Embryonic facial prominence (tissue), 1 donor: Measurements from ENCODE around the gene ACE2.
"Not testable (repeated sequence)": the region's sequence is repeated elsewhere in the genome, so short reads cannot be mapped to it uniquely, and the experiment has no call there.

Source experiments
- DNase-seq: peaks from one replicate; pipeline ENCODE4 v3.0.0-alpha.2; 2016; ENCODE audit errors: extremely low spot score

The ACE2 gene

DNA sequence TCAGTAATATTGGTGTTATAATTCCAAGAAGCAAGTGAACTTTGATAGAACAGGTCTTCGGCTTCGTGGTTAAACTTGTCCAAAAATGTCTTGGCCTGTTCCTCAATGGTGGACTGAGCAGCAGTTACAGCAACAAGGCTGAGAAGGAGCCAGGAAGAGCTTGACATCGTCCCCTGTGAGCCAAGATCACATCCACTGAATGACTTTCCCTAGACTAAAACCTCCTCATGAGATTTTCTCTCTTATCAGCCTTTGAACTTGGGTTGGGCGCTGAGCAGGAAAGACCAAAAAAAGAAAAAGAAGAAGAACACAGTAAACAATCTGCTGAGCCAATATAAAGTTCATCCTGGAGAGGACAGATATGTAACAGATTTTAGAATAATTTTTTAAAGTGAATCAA, at the start of gene ACE2:
TSS of gene ACE2 (minus strand) at position 216 of the 400 bp plus-strand sequence. CDS start at position 167, 49 bp downstream.
- no peak for DNase-seq

DNA sequence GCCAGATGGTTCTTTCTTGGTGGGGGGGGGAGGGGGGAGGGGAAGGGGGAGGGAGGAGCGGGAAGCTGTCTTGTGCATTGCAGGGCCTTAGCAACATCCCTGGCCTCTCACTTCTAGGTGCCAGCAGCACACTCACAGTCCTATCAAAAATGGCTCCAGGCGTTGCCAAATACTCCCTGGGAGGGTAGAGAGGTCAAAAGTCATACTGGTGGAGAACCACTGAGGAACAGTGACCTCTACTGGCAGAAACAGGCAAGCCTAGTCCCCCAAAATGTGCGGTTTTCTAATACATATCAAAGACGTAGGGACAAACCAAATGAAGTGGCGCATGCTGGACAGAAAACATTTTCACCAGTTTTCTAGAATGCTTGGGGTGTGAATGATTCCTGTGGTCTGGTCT, 46.8 kb upstream of the ACE2 start:
- not testable (repeated sequence) for DNase-seq

DNA sequence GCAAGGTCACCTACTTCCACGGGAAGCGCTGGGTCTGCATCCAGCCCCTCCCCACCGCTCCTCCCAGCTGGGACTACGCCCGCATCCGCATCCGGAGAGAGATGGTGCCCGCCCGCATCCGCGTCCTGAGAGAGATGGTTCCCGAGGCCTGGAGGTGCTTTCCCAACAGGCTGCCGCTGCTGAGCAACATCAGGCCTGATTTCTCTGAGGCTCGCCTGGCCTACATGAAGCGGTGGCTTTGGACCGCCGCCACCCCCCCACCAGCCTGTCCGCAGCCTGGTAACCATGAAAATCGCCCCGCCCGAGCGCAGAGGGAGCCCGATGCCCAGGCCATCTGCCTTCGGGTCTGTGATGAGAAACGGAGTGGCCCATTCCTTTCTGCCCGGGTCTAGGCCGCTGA, 45.8 kb upstream of the ACE2 start:
- no peak for DNase-seq

DNA sequence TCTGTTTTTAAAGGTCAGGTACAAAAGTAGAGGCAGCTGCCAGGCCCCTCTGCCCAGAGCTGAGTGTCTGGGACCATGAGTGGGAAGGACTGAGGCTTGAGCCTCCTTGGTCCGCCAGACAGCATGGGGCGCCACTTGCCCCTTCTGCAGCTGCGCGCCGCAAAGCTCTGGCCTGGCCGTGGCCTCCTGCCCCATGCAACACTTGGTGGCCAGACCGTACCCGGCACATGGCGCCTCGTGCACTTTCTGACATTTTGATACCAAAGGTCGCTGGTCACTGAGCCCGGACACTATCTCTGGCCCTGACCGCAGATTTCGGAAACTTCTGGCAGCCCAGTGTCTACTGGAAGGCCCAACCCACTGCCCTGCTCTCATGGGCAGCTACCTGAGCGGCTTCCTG, 45.3 kb upstream of the ACE2 start:
- no peak for DNase-seq

DNA sequence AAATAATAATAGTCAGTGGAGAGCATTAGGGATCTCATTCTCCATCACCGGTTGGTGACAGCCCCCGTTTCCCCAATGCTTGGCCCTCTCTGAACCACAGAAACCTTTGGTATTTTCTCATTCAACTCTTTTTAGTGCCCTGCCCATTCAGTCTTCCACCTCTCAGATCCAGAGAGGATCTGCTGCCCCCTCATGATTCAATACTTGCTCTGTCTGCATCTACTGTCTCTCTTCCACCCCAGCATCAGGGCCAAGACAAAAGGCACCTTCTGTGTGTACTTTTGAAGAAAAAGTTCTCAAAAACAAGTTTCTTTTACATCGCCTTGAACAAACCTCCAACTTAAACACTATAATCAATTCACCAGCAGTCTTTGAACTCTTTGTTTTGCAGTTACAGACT, 44.5 kb upstream of the ACE2 start:
- no peak for DNase-seq

DNA sequence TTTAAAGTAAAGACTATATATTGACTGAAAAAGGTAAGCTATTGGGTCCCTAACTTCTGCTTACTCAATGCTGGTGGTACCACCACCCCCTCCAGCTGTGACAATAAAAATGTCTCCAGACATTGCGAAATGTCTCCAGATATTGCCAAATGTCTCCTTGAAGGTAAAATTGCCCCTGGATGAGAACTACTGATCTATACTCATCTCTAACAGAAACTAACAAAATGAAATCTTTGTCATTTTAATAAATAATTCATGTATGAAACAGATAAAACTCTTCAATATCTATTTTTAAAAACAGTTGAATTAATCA, 43.8 kb upstream of the ACE2 start:
- DNase-seq: no peak

DNA sequence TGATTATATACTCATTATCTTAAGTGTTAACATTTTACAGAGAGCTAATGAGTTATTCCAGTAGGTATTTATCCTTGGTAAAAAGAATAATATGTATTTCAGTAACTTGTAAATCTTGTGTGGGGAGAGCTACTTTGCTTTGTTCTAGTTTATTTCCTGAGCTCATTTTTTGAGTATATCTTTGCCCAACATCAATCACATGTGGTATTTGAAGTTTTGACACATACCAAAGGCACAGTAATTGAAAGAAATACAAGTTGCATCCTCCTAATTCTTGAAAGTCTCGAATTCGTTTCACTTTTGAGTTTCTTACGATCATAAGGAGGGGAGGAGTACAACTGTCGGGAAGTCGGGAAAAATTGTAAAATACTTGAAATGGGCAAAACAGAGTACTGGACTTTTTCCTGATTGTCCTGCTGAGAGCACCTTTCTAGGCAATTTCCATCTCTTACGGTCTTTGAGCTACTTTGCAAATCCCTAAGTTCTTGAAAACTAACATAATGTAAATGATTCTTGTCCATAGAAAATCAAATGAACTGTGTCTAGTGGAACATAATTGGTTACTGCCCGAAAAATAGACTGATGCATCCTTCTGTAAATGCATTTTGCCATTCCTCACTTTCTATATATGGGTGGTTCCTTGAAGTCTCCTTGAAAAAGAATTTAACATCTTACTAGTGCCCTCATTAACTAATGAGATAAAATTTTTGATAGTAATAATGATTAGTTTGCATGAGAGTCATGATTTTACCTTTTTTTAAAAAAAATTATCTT, 43.2 kb upstream of the ACE2 start:
- no peak for DNase-seq

DNA sequence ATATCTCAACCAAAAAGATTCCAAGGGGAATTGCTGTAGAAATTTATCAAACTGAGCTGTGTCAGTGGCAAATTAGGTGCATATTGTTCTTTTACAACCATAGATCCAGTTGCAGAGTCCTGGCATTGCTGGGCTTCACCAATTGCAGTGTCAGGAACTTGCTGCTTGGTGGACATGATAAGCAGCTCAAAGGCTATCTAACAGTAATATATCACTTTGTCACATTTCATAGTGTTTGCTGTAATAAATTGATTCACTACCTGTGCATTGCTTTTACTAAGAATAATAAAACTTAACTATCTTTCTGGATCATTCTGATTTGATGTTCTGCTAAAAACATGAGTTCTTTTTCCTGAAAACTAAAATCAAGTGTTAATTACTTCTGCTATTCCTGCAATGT, 30.9 kb upstream of the ACE2 start:
- DNase-seq: no peak

DNA sequence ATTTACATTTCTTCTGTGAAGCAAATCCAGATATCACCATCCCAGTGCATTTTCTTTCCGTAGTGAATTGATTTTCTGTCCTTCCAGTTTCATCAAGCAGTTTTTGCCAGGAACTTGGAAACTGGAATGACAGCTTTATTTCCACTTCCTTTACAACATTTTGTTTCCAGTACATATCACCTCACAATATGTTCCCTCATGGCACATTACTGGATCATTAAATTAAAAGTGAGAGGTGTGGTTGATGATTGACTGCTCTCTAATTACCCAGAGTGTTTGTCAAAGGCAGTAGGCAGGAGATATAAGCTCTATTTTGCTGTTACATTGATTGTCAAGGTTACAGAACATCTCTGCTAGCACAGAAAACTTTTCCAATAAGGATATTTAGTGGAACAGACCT, 22.3 kb upstream of the ACE2 start:
- no peak for DNase-seq

DNA sequence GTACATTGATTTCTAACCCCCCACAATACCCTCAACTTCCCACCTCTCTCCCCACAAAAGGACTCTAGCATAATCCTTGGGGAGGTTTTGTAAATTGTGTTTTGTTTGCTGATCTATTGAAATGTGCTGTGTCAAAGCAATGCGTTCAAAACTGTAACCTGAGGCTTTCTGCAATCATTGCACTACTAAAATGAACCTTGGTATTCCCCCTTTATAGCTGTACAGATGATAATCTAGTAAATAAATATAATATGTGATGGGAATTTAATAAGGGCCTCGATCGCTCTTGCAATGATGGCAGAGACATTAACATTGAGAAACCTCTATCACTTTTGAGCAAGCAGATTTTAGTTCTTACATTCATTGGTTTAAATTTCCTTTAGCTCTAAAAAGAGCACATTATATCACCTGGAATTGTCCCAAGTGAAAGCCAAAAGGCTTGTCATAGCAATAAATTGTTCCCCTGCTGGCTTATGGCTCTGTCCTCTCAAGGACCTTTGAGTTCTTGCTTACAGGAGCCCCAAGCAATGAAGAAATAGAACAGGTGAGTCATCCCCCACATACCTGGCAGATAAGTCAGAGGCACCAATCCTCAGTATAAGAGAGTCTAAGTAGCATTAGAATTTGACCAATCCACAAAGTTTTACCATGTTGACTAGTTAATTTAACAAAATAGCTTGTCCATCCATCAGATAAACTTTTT, 18.4 kb upstream of the ACE2 start:
- no peak for DNase-seq

DNA sequence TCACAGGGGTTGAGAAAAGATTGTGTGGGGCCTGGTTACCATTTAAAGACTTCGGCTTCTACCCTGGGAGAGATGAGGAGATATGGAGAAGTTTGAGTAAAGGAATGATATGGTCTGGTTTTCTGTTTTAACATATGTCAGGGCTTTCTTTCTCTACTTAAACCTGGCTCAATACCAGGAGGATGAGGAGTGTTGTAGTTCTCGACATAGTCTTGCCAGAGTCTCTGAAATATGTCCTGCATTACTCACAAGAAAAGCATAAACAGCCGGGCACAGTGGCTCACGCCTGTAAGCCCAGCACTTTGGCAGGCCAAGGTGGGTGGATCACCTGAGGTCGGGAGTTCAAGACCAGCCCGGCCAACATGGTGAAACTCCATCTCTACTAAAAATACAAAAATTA, 16.4 kb upstream of the ACE2 start:
- DNase-seq: no peak

DNA sequence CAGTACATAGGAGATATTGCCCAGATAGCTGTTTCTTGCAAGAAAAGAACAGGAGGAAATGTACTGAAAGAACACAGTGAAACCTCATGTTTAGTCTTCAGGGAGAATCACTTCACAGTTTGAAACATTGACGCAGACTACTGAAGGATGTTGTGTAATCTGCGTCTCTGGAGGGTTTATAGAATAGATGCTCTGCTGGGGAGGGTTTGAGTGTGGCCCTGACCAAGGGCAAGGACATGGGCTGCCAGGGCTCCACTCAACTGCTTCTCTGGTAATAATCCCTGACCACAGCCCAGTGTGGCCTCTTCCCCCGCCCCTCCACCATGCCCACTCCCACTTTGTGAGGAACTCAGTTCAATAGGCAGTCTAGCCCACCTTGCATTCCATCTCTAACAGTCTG, 15.8 kb upstream of the ACE2 start:
- no peak for DNase-seq

DNA sequence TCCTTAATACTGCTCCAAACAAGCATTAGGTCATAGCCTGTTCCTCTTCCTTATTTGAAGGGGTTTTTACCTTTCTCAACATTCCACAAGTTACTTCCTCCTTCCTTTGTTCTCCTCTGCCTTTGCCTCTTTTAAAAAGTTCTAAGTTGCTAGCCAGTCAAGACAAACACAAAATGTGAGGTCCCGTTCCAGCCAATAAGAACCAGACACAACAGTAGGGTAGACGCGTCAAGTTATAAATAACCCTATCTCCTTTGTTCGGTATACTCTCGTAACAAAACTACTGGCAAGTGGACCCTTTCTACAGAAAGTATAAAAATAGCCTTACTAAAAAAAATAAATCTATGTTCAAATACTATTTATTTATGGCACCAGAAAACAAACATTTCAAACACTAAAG, 6.3 kb upstream of the ACE2 start:
- no peak for DNase-seq

DNA sequence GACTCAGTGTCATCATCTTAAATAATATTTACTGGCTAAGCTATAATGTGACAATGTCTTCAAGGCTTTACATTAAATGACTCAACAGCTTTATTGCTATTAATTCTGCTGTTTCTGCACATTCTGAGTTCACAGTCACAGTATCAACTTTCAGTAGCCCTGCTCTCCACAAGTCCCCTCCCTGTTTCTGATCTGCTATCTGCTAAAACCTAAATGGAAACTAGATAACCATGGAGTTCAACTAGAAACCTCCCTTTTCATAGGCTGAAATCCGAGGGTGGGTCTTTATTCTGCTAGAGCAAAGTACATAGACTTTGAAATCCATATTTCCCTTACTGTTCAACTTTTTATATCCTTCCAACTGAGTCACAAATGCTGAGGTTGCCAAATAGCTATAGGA, 5.4 kb upstream of the ACE2 start:
- no peak for DNase-seq

DNA sequence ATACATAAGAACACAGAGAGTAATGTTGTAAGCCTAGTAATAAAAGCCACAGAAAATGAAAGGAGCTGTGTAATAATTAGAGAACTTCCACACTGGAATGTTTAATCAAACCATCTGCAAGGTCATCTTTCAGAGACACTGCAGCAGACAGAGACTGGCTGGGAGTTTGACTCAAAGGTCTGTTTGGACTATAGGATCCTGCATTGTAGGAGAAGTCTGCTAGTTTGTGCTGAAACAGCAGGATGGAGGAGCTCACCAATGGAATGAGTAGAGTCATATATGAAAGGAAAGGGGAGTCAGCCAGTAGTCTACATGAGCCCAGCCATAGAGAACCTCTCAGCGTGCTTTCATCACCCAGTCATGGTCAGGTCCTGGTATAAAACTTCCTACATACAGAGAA, 4.5 kb upstream of the ACE2 start:
- no peak for DNase-seq

DNA sequence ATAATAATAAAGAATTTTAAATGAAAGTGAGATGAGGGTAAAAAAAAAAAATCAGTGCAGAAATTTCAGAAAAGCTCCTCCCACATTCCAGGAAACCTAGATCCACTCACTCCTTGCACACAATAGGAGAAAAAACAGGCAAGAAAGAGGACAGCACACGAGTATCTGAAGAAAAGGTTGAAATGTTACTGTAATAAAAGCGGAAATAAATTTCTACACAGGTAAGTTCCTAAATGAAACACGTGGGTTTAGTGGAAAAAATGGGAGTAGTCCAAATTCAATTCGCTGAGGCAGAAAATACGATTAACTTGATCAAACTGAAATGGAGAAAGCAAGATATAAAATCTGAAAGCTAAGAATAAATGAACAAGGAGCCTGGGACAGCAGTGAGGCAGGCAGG, 2.0 kb upstream of the ACE2 start:
- no peak for DNase-seq

DNA sequence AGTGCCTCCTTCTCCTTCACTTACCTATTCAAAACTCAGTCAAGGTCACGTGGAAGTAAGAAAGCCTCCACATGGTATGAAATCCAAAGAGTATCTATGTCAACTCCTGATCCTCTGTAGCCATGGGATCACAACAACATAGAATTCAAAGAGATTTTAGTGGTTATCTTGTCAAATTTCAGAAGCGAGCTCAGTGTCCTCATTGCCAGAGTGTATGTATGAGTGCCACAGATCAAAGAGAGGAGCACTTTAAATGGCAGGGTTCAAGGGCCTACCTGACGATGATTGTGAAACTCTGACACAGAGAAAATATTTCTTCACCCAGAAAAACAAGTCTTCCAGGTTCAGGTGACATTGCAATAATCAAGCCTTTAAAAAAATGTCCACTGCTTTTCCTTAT, 1.2 kb upstream of the ACE2 start:
- no peak for DNase-seq

DNA sequence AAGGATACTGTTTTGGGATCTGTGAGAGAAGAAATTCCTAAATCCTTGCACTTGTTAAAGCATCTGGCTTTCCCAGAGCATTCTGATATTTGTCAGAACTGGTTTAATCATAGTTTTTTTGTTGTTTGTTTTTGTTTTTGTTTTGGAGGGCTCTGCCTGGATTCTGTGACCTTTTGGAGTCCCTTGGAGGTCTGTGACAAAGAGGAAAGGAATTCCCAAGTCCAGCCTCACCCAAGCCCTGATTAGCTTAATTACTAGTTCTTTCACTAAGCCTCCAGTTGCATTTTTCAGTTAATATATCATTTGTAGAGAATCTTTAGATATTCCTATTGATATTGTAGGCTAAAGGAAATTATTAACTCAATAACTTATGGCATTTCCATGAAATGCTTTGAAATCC, 711 bp downstream of the ACE2 start:
- DNase-seq: no peak

DNA sequence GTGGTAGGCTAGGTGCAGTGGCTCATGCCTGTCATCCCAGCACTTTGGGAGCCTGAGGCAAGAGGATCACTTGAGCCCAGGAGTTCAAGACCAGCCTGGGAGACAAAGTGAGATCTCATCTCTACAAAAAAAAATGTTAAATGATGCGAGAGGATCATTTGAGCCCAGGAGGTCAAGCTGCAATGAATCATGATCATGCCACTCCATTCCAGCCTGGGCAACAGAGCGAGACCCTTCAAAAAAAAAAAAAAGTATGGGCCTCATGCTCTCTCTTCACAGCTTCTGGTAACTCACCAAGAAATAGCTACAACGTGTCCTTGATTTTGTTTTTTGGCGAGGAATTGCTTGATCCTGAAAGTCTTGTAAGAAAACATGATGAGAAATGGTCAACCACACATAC, 1.3 kb downstream of the ACE2 start:
- no peak for DNase-seq

DNA sequence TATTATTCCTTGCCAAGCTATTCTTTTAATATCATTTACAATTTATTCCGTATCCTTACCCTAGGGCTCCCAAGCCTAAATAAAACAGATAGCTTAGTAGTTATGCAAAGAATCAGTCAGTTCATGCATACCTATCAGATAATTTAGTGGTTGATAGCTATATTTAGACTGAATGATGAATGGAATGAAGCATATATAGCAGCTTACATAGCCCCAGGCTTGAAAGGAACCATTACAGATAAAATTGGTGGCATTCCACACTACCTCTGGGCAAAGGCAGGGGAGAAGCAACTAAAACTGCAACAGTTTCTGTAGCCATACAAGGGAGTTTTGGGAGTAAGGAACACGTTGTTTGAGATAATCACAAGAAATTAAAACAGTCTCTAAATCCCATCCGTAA, 2.7 kb downstream of the ACE2 start:
- DNase-seq: no peak

DNA sequence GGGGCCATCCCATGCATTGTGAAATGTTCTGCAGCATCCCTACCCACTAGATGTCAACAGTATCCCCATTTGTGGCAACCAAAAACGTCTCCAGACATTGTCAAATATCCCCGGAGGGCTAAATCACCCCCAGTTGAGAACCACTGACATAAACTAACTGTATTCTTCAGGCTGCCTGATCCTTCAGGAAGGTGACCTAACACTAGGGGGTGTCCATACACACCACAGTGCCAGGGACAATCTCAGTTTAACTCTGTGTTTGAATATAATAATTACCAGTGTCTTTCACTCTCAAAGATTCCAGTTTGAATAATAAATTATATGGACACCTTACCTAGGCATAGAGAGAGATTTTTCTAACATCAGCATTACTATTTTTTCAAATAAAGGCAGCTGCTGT, 6.4 kb downstream of the ACE2 start:
- DNase-seq: no peak

DNA sequence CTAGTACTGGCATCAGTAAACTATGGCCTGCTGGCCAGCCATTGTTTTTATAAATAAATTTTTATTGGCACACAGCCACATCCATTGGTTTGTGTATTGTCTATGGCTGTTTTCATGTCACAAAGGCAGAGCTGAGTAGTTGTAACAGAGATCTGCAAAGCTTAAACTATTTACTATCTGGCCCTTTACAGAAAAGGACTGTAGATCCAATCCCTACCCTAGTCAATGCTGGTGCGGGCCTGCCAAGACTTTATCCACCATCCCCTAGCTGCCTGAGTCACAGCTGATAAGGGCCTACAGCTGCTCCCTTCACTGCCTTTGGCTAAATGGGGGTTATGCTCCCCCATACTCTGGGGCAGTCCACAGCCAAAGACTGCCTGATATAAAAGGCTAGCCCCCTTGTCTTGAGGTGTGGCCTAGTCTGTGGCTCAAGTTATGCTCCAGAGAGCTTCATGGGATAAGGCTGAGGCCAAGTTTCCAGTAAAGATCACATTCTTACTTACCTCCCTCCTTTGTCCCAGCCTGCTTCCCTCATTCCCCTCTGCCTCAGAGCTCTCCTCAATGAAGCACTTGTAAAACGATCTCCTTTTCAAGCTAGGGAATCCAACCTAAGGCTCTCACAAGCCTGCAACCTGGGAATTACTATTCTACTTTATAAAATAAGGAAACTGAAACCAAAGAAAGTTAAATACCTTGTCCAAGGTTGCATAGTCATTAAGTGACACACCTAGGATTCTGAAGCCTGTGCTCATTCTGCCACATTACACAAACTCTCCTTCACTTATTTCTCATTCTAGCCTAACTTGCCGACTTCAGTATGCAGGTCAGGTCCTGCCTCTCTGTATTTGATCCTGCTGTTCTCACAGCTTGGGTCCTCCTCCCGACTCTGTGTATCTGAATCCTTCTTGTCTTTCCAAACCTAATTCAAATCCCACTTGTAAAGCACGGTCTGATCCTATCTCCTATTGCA, 20.7 kb downstream of the ACE2 start:
- DNase-seq: no peak

DNA sequence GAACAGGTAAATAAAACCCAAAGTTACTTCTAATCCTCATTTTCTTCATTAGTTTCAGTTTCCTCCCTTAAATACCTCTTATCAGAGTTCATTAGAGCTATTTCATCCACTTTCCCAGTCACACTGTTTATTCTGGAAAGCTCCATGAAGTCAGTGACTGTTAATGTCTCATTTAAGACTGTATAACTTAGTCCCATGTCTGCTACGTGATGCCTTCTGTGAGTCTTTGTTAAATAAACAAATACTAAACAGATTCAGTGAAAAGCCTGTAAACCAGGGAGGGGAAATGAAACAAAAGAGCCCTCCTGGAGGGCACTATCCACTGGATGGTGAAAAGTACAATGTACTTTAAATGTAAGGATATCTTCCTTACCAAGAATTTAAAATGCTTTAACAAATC, 24.7 kb downstream of the ACE2 start:
- DNase-seq: no peak
